Chondrocyte (in vitro differentiated cells): Measurements from ENCODE around the gene ABHD1. TPM values are rescaled to one million over a fixed set of nuclear protein-coding genes. Genes with fewer than 3 reads are reported as not detected.

Source experiments
- DNase-seq: peaks from one replicate; pipeline ENCODE4 v3.0.0; 2021; ENCODE audit warnings: mixed read lengths, low spot score
- H3K27ac Mint-ChIP-seq: one replicate; pipeline ENCODE4 v1.8.0; 2021; ENCODE audit warnings: mild to moderate bottlenecking, moderate library complexity, mixed read lengths; ENCODE audit not compliant: unreplicated experiment
- H3K27me3 Mint-ChIP-seq: 2 replicates; pipeline ENCODE4 v1.8.0; 2021; ENCODE audit warnings: low read depth, mixed read lengths
- H3K36me3 Mint-ChIP-seq: 2 replicates; pipeline ENCODE4 v1.8.0; 2021; ENCODE audit warnings: low read depth, mixed read lengths
- H3K4me1 Mint-ChIP-seq: 2 replicates; pipeline ENCODE4 v1.8.0; 2021; ENCODE audit warnings: low read depth, mild to moderate bottlenecking, mixed read lengths
- H3K4me3 Mint-ChIP-seq: one replicate; pipeline ENCODE4 v1.8.0; 2021; ENCODE audit warnings: mild to moderate bottlenecking, moderate library complexity, mixed read lengths; ENCODE audit not compliant: unreplicated experiment
- H3K9me3 Mint-ChIP-seq: 2 replicates; pipeline ENCODE4 v1.8.0; 2021; ENCODE audit warnings: low read depth, mixed read lengths
- total RNA-seq: library from RNA; stranded (reverse); gene quantifications from 3 replicates; pipeline ENCODE4 v1.2.1, GENCODE V29; 2021
- TF ChIP-seq, protein P1 (sequence below): fragments of 200-600 bp; sonication (generic); IDR thresholded peaks from 2 replicates; pipeline ENCODE4 v1.5.0; 2021; ENCODE audit warnings: antibody characterized with exemption, mild to moderate bottlenecking, moderate library complexity

ABHD1 gene
- total RNA-seq, 1 donor from 2014 or later: 0.30 TPM

GRCh38 chr2:27136751-27137150 is 13.1 kb downstream of the ABHD1 start:
- no peak for DNase-seq
- peaks cover 3% of the 10 kb centered on the region for H3K36me3 Mint-ChIP-seq
- no peak overlapping the region for H3K27ac Mint-ChIP-seq
- no peak overlapping the region for H3K4me3 Mint-ChIP-seq
- no peaks in the 10 kb centered on the region for H3K9me3 Mint-ChIP-seq
- H3K4me1 Mint-ChIP-seq: peaks cover 14% of the 10 kb centered on the region
- TF ChIP-seq, protein P1, sequence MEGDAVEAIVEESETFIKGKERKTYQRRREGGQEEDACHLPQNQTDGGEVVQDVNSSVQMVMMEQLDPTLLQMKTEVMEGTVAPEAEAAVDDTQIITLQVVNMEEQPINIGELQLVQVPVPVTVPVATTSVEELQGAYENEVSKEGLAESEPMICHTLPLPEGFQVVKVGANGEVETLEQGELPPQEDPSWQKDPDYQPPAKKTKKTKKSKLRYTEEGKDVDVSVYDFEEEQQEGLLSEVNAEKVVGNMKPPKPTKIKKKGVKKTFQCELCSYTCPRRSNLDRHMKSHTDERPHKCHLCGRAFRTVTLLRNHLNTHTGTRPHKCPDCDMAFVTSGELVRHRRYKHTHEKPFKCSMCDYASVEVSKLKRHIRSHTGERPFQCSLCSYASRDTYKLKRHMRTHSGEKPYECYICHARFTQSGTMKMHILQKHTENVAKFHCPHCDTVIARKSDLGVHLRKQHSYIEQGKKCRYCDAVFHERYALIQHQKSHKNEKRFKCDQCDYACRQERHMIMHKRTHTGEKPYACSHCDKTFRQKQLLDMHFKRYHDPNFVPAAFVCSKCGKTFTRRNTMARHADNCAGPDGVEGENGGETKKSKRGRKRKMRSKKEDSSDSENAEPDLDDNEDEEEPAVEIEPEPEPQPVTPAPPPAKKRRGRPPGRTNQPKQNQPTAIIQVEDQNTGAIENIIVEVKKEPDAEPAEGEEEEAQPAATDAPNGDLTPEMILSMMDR: no peak
- H3K27me3 Mint-ChIP-seq: peaks cover 1% of the 10 kb centered on the region

DNA sequence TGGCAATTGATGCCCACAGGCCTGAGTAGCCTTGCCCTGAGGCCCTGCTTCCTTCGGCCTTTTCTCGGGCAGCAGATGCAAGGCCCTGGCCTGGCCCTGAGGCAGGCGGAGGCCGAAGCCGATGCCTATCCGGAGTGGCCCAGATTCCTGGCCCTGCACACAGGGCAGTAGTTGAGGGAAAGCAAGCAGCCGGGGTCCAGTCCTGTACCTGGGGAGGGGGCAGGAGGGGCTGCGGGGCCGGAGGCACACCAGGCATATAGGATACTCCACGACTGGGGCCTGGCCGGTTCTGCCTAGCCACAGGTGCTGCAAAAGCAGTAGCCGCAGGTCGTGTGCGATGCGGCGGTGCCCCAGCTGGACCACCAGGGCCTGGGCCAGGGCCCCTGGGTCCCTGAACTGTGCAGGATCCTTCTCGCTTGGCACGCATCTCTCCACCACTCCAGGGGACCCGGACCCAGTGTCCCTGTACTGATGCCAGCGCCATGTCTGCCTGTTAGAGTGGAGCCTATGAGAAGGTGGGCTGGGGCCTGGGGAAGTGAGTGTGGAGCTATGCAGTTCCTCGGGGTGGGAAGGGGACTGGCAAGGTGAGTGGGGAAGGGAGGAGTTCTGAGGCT is 13.8 kb downstream of the ABHD1 start:
- Mint-ChIP-seq H3K27ac (no peak overlapping the region), H3K27me3 (peaks cover 4% of the 10 kb centered on the region), H3K4me3 (no peak overlapping the region), H3K9me3 (no peaks in the 10 kb centered on the region), H3K36me3 (peaks cover 3% of the 10 kb centered on the region), H3K4me1 (peaks cover 14% of the 10 kb centered on the region)
- TF ChIP-seq, protein P1: no peak
- DNase-seq: no peak

- TF ChIP-seq, protein P1: no peak
- no peak overlapping the region for H3K27ac Mint-ChIP-seq
- H3K4me1 Mint-ChIP-seq: peaks cover 8% of the 10 kb centered on the region
- peaks cover 5% of the 10 kb centered on the region for H3K9me3 Mint-ChIP-seq
- peaks cover 1% of the 10 kb centered on the region for H3K36me3 Mint-ChIP-seq
- DNase-seq: no peak
- no peak overlapping the region for H3K4me3 Mint-ChIP-seq
- H3K27me3 Mint-ChIP-seq: peaks cover 10% of the 10 kb centered on the region
These were observed 14.5 kb downstream of the ABHD1 start for GRCh38 chr2:27138111-27138510.

- Mint-ChIP-seq H3K4me3 (no peak within 1 kb of the TSS), H3K27ac (no peak within 1 kb of the TSS), H3K9me3 (peaks cover 10% of the 10 kb centered on the region), H3K27me3 (peaks cover 15% of the 10 kb centered on the region), H3K4me1 (no peaks in the 10 kb centered on the region), H3K36me3 (peaks cover 1% of the 10 kb centered on the region)
- TF ChIP-seq, protein P1: no peak
- DNase-seq: no peak
These were observed 15.7 kb downstream of the ABHD1 start, which contains the start of gene PRR30 for GRCh38 chr2:27139310-27139709. PRR30 (minus strand) TSS chr2:27139410; CDS start chr2:27138329, 1,081 bp downstream.

GRCh38 chr2:27143285-27143684 is 19.7 kb downstream of the ABHD1 start:
- peaks cover 24% of the 10 kb centered on the region for H3K27me3 Mint-ChIP-seq
- peaks cover 1% of the 10 kb centered on the region for H3K36me3 Mint-ChIP-seq
- peak; percentile 15 for DNase-seq
- H3K9me3 Mint-ChIP-seq: peaks cover 10% of the 10 kb centered on the region
- no peaks in the 10 kb centered on the region for H3K4me1 Mint-ChIP-seq
- TF ChIP-seq, protein P1: no peak
- no peak overlapping the region for H3K4me3 Mint-ChIP-seq
- no peak overlapping the region for H3K27ac Mint-ChIP-seq
